ENCODE data around the gene KDM5B. TPM values are rescaled to one million over a fixed set of nuclear protein-coding genes. Genes with fewer than 3 reads are reported as not detected.
A peak's percentile ranks its signal among the peaks of the same experiment; 100 is the strongest.

Gene KDM5B
- total and polyA plus RNA-seq, 2 of the 8 experiments (the other 6 are each of a cell fraction or from before 2014, with no cell fraction given): 73.3 to 210 TPM

DNA sequence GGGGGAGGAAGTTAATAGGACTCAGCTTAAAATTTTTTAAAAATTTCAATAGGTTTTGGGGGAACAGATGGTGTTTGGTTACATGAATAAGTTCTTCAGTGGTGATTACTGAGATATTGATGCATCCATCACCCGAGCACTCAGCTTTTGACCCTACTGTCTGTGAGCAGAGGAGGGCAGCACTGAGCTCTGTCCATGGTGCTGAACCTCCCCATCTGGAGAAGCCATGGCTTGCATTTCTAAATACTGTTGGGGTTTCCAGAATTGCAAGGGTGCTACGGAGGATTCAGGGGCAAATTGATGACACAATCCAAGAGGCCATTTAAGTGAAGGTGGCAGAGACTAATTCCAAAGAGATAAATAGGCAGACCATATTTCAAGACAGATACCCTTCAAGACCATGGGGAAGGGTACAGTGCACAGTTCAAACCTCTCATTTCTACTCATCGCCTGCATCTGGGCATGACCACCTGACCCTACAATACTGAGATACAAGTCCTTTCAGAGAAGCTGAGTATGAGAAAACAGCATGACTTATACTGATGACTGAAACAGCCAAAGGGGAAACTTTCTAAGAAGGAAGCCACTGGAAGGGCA is 115.2 kb downstream of the KDM5B start:
- H2AK5ac ChIP-seq (ENCODE audit: low read depth, low read length): no peak overlapping the region
- H3K14ac ChIP-seq (ENCODE audit: insufficient read length): no peak overlapping the region
- POLR2A ChIA-PET (ENCODE audit: partially characterized antibody): interaction anchor here (0.8 to 1.2 kb wide), 3 partner anchors 14 to 49 kb away, joined by 3 read pairs; no protein-coding TSS in a partner anchor
- H3K23ac ChIP-seq (ENCODE audit: insufficient read length): no peak overlapping the region
- peak; percentile 92 for FAIRE-seq
- H3K23me2 ChIP-seq (ENCODE audit: low read depth, low read length): no peaks in the 10 kb centered on the region; the same call in 1 of the 2 replicates
- peaks cover 4 to 18% of the 10 kb centered on the region in 2 experiments for H4K20me1 ChIP-seq (replicated peaks in 1 of 2; ENCODE audit: control insufficient read depth in 1 of 2, insufficient read depth in 2 of 2, low read length in 2 of 2)
- no peak overlapping the region for H3K27ac ChIP-seq (ENCODE audit: low read depth, low read length)
- no peak overlapping the region for H3K56ac ChIP-seq (replicated peaks; ENCODE audit: insufficient read length, low read depth, low read length)
- no peak overlapping the region for H4K91ac ChIP-seq (replicated peaks; ENCODE audit: insufficient read length, low read length)
- CTCF ChIA-PET (ENCODE audit: partially characterized antibody): interaction anchor here (1.2 to 8.3 kb wide), 16 partner anchors 8 to 122 kb away, joined by 3 to 105 read pairs (median 5); no protein-coding TSS in a partner anchor
- 0 out of 7 replicates have a peak, but pooled peaks cover 0 to 2% (median 0%) of the 10 kb centered on the region in 4 experiments for H3K4me1 ChIP-seq (replicated peaks in 1 of 4; ENCODE audit: control insufficient read depth in 3 of 4, insufficient read depth in 4 of 4, low read length in 3 of 4)
- H4K5ac ChIP-seq (ENCODE audit: insufficient read length, low read depth, low read length): no peak overlapping the region
- H3K9me3 ChIP-seq (ENCODE audit: insufficient read depth in 2 of 2, low read depth in 1 of 2, low read length in 1 of 2): no peaks in the 10 kb centered on the region
- no peak overlapping the region for H2BK15ac ChIP-seq (ENCODE audit: low read length)
- no peak overlapping the region for H2BK120ac ChIP-seq (replicated peaks; ENCODE audit: low read depth, low read length)
- TF ChIP-seq SIN3A (conservative IDR thresholded peaks at IDR 0.05 in 1 of 2, IDR thresholded peaks at IDR 0.05 in 1 of 2; ENCODE audit: low read depth in 1 of 2, low read length in 2 of 2) (peak; percentile 91 to 94), BACH1 (IDR thresholded peaks at IDR 0.05; ENCODE audit: low read length) (no peak), JUND (IDR thresholded peaks at IDR 0.05; ENCODE audit: low read length) (0 out of 2 replicates have a peak, but pooled peaks have one; percentile 24), YY1 (IDR thresholded peaks at IDR 0.05; ENCODE audit: low read depth, low read length) (peak; percentile 71; the same call in 1 of the 2 replicates), RAD21 (IDR thresholded peaks at IDR 0.05 in 1 of 2, conservative IDR thresholded peaks at IDR 0.05 in 1 of 2; ENCODE audit: low read depth in 2 of 2, low read length in 2 of 2) (peak in 1 of 2 experiments; percentile 39; a peak in 1 of 4 replicates), SIRT6 (IDR thresholded peaks at IDR 0.05; ENCODE audit: low read length) (no peak)
- TF ChIP-seq, protein P1, sequence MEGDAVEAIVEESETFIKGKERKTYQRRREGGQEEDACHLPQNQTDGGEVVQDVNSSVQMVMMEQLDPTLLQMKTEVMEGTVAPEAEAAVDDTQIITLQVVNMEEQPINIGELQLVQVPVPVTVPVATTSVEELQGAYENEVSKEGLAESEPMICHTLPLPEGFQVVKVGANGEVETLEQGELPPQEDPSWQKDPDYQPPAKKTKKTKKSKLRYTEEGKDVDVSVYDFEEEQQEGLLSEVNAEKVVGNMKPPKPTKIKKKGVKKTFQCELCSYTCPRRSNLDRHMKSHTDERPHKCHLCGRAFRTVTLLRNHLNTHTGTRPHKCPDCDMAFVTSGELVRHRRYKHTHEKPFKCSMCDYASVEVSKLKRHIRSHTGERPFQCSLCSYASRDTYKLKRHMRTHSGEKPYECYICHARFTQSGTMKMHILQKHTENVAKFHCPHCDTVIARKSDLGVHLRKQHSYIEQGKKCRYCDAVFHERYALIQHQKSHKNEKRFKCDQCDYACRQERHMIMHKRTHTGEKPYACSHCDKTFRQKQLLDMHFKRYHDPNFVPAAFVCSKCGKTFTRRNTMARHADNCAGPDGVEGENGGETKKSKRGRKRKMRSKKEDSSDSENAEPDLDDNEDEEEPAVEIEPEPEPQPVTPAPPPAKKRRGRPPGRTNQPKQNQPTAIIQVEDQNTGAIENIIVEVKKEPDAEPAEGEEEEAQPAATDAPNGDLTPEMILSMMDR (IDR thresholded peaks at IDR 0.05; ENCODE audit: control extremely low read depth in 1 of 3, insufficient read depth in 1 of 3, low read depth in 1 of 3, low read length in 3 of 3): peak; percentile 30 to 52 (median 49); a peak in 3 of 4 replicates
- no peak overlapping the region for H3K9ac ChIP-seq (replicated peaks in 1 of 4; ENCODE audit: extremely low read depth in 1 of 4, low read depth in 3 of 4, low read length in 3 of 4)
- H3K4me3 ChIP-seq (ENCODE audit: extremely low read depth in 1 of 4, insufficient read depth in 2 of 4, low read depth in 3 of 4, low read length in 4 of 4): no peak overlapping the region
- H3K18ac ChIP-seq (ENCODE audit: extremely low read depth, low read length): no peak overlapping the region
- no peaks in the 10 kb centered on the region for H3K36me3 ChIP-seq (ENCODE audit: control insufficient read depth in 2 of 4, insufficient read depth in 4 of 4, low read length in 3 of 4)
- H2BK12ac ChIP-seq (ENCODE audit: low read depth, low read length): no peak overlapping the region
- H3K79me2 ChIP-seq (ENCODE audit: control insufficient read depth in 1 of 2, insufficient read depth in 2 of 2, low read length in 2 of 2): no peaks in the 10 kb centered on the region; a peak in 1 of 4 replicates
- H2BK20ac ChIP-seq (ENCODE audit: low read length): no peak overlapping the region
- DNase-seq (ENCODE audit: low read depth in 1 of 2, low spot score in 2 of 2): peak in 1 of 2 experiments; percentile 90
- no peak overlapping the region for H3K4me2 ChIP-seq (ENCODE audit: insufficient read depth in 1 of 2, low read depth in 2 of 2, low read length in 2 of 2)
- H4K8ac ChIP-seq (ENCODE audit: extremely low read depth, insufficient read depth, low read length): no peak overlapping the region
- 0 out of 7 replicates have a peak, but pooled peaks cover 0 to 3% (median 0%) of the 10 kb centered on the region in 4 experiments for H3K27me3 ChIP-seq (replicated peaks in 1 of 4; ENCODE audit: control insufficient read depth in 3 of 4, extremely low read depth in 1 of 4, insufficient read depth in 3 of 4, low read length in 3 of 4)
- 68% methylated on average over 3 of the region's 3 CpGs; no CpG with 5 or more reads in 1 of the 2 experiments for WGBS, 2 experiments (ENCODE audit: extremely low coverage in 1 of 2, insufficient coverage in 1 of 2, insufficient read length in 1 of 2, insufficient replicate concordance in 2 of 2, low coverage in 1 of 2, low lambda C conversion rate in 2 of 2, missing lambda C conversion rate in 1 of 2)
- H2BK5ac ChIP-seq (ENCODE audit: low read depth, low read length): no peak overlapping the region
- no peak overlapping the region for H2AFZ ChIP-seq (ENCODE audit: low read length)
- no peak overlapping the region for H3K4ac ChIP-seq (replicated peaks; ENCODE audit: insufficient read length, low read depth, low read length)
- H3K79me1 ChIP-seq (ENCODE audit: low read depth, low read length): no peaks in the 10 kb centered on the region

Measured in H1 (cell line).